Ramos (cell line): Measurements from ENCODE around the gene STUM.

Experiments
- in situ Hi-C: fragments of 300-500 bp; cut with MboI; formaldehyde crosslinking; loops from one replicate; pipeline ENCODE4 v1.14.3; 2022; ENCODE audit warnings: low sequenced_read_pairs; ENCODE audit not compliant: unreplicated experiment

Gene STUM

GRCh38 chr1:226557424-226557823 lies 8.9 kb downstream of the STUM start:
- in situ Hi-C loops, result no loop called here

DNA sequence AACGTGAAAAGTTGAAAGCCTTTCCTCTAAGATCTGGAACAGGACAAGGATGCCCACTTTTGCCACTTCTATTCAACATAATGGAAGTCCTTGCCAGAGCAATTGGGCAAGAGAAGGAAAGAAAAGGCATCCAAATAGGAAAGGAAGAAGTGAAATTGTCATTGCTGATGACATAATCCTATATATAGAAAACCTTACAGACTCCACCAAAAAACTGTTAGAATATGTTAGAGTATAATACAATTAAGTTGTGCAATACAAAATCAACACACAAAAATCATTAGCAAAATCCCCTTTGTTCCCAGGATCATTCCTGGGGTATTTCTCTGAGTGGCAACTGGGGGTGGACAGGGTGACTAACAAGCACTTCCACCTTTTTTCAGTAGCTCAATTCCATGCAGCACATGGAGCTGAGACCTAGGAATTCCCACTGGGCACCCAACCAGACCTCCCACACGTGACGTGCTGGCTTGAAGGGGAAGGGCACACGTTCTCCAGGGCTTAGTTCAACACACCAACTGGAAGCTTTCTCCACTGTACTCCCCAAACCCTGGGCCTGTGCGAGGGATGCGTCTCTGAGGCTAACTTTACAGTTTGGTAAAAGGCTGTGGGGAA lies 9.6 kb downstream of the STUM start:
- in situ Hi-C loops, result no loop called here

- in situ Hi-C loops, result no loop called here
These were observed 11.7 kb downstream of the STUM start for GRCh38 chr1:226560243-226560642.

DNA sequence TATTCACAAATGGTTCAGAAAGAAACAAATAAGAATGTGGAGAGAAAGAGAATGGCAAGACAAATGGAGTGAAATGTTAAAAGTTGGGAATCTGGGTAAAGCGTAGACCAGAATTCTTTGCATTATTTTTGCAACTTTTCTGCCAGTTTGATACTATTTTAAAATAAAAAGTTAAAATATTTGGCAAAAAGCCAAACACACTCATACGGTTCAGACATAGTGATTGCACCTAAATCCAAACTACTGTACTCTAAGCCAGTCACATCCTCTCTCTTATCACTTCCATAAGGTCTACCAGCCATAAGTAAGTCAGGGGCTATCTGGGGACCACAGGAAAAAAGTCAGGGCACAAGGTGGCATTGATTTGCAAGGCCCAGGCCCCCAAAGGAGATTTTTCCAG lies 14.4 kb downstream of the STUM start:
- in situ Hi-C loops, result no loop called here

GRCh38 chr1:226563666-226564065 lies 15.1 kb downstream of the STUM start:
- in situ Hi-C loops, result no loop called here

DNA sequence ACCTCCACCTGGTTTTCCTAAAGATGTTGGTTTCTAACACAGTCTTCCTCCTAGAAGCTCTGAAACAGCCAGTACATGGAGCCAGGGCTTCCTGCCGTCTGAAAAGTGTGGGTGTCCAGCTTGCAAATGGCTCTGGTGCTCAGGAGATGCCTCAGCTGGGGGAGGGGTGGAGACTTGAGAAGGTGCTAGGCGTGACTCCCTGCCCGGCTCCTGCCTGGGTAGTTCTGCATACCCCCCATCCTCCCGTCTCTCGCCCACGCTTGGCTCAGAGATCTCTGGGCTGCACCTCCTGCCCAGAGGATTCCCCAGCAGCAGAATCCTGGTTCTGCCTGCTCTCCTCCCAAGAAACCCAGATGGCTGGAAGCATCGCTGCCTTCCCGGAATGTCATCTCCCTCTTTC lies 16.9 kb downstream of the STUM start:
- in situ Hi-C loops, result no loop called here

- in situ Hi-C loops, result no loop called here
These were observed 17.7 kb downstream of the STUM start for GRCh38 chr1:226566234-226566633.

DNA sequence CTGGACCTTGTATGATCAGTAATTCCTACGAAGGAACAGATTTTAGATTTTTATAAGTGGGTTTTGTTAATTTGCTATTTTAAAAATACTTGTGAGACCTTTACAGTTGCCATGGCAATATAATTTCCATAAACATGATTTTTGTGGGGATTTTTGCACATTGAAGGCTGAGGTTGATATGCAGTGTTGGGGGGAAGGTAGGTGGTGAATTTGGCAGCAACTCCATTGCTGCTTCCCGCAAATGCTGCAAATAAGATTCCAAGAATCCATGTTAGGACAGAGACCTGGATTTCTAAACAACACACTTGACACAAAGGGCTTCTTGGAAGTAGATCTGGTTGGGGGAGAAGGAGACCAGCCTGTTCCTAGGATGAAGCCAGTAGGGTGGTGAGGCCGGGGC lies 18.2 kb downstream of the STUM start:
- in situ Hi-C loops, result no loop called here

DNA sequence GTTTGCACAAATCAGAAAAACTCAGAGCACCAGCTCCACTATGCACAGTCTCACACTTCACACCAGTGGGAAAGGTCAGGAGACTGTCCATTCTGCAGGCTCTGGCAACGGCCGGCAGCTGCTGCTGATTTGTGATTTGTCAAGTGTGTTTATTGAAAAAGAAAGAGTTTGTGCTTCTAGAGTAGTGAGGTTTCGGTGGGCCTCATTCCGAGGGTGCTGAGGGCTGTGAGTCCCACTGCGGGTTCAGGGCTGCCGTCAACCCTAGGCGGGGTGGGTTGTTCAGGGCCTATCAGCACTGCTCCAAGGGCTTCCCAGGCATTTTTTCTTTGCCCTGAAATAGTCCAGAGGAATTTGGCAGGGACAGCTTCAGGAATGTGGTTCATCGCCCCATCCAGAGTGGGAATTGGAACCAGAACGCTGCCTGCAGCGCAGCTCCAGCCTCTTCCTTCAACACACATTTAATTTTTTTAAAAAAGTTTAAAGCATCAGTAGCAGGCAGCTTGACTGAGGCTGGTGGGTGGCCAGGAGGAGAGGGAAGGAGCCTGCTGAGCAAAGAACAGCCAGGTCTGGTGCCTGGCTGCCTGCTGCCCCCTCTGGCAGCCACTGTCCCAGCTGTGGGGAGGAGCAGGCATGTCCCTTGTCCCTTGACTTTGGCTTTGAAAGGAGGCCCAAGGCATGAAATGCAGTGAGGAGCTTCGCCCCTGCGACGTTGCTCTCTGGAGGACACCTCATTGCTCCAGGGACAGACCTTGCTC lies 19.7 kb downstream of the STUM start:
- in situ Hi-C loops, result no loop called here

- in situ Hi-C loops, result no loop called here
These were observed 20.6 kb downstream of the STUM start for GRCh38 chr1:226568975-226569741.

DNA sequence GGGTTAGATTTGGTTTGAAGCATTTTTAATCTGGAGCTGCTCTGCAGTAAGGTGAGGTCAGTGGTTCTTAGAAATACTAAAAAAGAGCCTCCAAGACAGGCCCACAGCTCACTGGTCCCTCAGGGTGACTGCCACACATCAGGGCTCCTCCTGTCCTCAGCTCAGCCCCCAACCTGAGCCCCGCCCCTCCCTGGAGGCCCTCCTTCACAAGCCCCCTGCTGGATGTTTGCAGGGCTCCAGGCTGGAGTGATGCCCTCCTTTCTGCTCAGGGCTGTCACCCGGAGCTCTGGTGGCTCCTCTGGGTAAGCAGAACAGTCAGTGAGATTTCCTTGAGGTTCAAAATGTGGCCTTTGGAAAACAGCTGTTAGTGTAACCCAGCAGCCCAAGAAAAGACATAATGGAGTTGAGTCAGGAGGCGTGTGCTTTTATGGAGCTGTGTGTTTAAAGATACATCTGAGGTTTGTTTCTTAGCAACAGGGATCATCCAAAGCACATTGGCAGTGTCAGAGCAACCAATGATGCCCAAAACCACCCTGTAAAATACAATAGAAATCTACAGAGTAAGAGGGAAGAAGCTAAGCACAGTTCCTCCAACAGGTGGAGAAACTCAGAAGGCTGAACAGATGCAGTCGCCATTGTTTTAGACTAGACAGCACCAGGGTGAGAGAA lies 21.4 kb downstream of the STUM start:
- in situ Hi-C loops, result no loop called here

GRCh38 chr1:226571893-226572292 lies 23.3 kb downstream of the STUM start:
- in situ Hi-C loops, result no loop called here

DNA sequence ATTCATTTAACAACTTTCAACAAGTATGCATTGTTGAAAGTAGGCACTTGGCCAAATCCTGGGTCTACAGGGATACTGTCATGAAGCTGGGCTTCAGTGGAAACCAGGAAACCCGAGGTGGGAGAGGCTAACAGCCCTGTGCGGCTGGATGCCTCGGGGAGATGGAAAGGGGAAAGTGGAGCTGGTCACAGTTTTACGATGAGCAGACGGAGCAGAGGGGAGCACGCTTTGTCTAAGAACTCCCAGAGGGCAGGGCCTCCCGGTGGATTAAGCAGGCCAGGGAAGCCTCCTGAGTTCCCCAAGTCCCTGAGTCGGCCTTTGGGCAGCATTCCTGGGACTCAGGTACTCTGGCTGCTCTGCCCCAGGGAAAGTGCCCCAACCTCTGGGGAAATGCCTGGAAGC lies 23.8 kb downstream of the STUM start:
- in situ Hi-C loops, result no loop called here

DNA sequence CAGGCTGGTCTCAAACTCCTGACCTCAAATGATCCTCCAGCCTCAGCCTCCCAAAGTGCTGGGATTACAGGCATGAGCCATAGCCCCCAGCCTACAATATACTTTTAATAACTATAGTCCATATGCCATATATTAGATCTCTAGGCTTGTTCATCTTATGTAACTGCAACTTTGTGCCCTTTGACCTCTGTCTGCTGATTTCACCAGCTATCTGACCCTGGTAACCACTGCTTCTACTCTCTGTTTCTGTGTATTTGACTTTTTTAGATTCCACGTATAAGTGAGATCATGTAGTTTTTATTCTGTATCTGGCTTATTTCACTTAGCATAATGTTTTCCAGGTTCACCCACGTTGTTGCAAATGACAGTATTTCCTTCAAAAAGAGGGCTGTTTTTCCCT lies 25.5 kb downstream of the STUM start:
- in situ Hi-C loops, result no loop called here

- in situ Hi-C loops, result no loop called here
These were observed 26.2 kb downstream of the STUM start for GRCh38 chr1:226574591-226575435.

DNA sequence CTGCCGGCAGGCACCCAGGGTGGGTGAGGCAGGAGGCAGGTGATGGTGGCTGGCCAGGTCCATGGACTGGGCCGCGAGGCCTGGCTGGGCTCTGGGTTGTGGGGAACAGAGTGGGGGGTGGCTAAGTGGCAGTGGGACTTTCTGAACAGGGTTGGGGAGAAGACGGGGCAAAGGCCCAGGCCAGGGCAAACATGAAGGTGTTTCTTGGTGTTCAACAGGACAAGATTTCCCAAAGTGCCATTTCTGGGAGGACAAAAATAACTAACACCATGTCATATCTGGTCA lies 26.8 kb downstream of the STUM start:
- in situ Hi-C loops, result no loop called here

- in situ Hi-C loops, result no loop called here
These were observed 27.3 kb downstream of the STUM start for GRCh38 chr1:226575739-226576378.

GRCh38 chr1:226576601-226577000 lies 28.0 kb downstream of the STUM start:
- in situ Hi-C loops, result no loop called here

DNA sequence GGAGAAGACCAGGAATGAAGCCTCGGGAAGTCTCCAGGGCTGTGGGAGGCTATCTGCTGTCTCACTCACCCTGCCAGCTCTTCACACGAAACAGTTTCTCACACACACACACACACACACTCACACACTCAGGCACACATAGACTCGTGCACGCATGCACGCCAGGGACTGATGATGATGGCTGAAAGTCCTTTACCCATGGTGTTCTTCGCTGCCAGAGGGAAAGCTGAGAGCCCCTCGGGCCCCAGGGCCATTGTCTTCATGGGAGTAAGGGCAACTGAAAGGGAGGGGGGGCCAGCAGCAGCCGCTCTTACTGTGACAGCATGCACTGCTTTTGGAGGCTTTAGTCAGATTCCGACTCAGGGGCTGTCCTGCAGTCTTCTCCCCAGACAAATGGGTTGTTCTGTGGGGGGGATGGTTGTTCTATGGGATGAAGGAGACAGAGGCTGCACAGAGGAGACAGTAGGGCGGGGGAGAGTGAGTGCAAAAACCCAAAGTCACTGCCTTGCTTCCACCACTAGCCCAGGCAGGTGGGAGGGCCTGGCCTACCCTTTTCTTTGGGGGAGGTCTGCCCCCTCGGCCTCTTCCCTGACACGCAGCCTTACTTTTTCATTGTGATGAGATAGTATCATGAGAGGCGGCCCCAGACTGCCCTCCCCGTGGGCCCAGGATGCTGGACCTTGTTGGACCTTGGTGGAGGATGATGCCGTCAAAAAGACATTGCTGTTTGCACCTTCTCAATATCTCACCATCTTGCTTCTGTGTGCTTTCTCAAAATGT lies 29.0 kb downstream of the STUM start:
- in situ Hi-C loops, result no loop called here
